Stimulated activated naive CD8-positive, alpha-beta T cell treated with anti-CD3 and anti-CD28 coated beads, Interleukin-15, Interleukin-2, amounts not matched to agents 100 U/mL and 50 U/mL, for 24 hours (primary cell): Measurements from ENCODE around the gene SEC22A.
A peak's percentile ranks its signal among the peaks of the same experiment; 100 is the strongest.

Experiments
- ATAC-seq: fragments of 150-1000 bp; cut with Tn5 transposase; one replicate; pipeline ENCODE4 v1.10.0; 2021
- DNase-seq: peaks from one replicate; pipeline ENCODE4 v3.0.0; 2021

Gene SEC22A

GRCh38 chr3:123201557-123202427 lies at the start of gene SEC22A:
TSS of gene SEC22A (plus strand) at chr3:123201943. CDS start at chr3:123209218, 7,275 bp downstream.
- ATAC-seq (peak; percentile 100), DNase-seq (peak; percentile 93)

- DNase-seq (no peak), ATAC-seq (no peak)
Measured at GRCh38 chr3:123152687-123153086, 49.1 kb upstream of the SEC22A start.

GRCh38 chr3:123153125-123154019 lies 48.4 kb upstream of the SEC22A start:
- ATAC-seq, result no peak
- DNase-seq, result no peak

- ATAC-seq, result no peak
- DNase-seq, result no peak
Measured at GRCh38 chr3:123154020-123154985, 47.4 kb upstream of the SEC22A start.

- no peak for ATAC-seq
- no peak for DNase-seq
Measured at GRCh38 chr3:123155471-123156011, 46.2 kb upstream of the SEC22A start.

- DNase-seq, result no peak
- ATAC-seq, result no peak
Measured at GRCh38 chr3:123156276-123156995, 45.3 kb upstream of the SEC22A start.

- ATAC-seq, result no peak
- no peak for DNase-seq
Measured at GRCh38 chr3:123157209-123157597, 44.5 kb upstream of the SEC22A start.

GRCh38 chr3:123157598-123158287 lies 44.0 kb upstream of the SEC22A start:
- no peak for ATAC-seq

GRCh38 chr3:123158330-123158729 lies 43.4 kb upstream of the SEC22A start:
- no peak for DNase-seq
- ATAC-seq, result no peak

More at GRCh38 chr3:123157598-123158287, 44.0 kb upstream of the SEC22A start:
- DNase-seq, result no peak

GRCh38 chr3:123158899-123159390 lies 42.8 kb upstream of the SEC22A start:
- no peak for ATAC-seq
- DNase-seq, result no peak

GRCh38 chr3:123159926-123160635 lies 41.7 kb upstream of the SEC22A start:
- ATAC-seq (no peak), DNase-seq (no peak)

- DNase-seq, result no peak
- no peak for ATAC-seq
Measured at GRCh38 chr3:123161167-123161566, 40.6 kb upstream of the SEC22A start.

GRCh38 chr3:123163141-123163540 lies 38.6 kb upstream of the SEC22A start:
- ATAC-seq (no peak), DNase-seq (no peak)

GRCh38 chr3:123165163-123165562 lies 36.6 kb upstream of the SEC22A start:
- ATAC-seq, result no peak
- DNase-seq, result no peak

GRCh38 chr3:123167686-123168085 lies 34.1 kb upstream of the SEC22A start:
- no peak for DNase-seq
- ATAC-seq, result no peak

GRCh38 chr3:123168122-123168521 lies 33.6 kb upstream of the SEC22A start:
- DNase-seq (no peak), ATAC-seq (no peak)

GRCh38 chr3:123168605-123169004 lies 33.1 kb upstream of the SEC22A start:
- DNase-seq (no peak), ATAC-seq (no peak)

GRCh38 chr3:123169492-123169929 lies 32.2 kb upstream of the SEC22A start:
- DNase-seq (no peak), ATAC-seq (no peak)

- no peak for ATAC-seq
- DNase-seq, result no peak
Measured at GRCh38 chr3:123169930-123170329, 31.8 kb upstream of the SEC22A start.
